Astrocyte (in vitro differentiated cells and primary cell): ENCODE measurements around the gene RNF144A. TPM values are rescaled to one million over a fixed set of nuclear protein-coding genes. Genes with fewer than 3 reads are reported as not detected.

Experiments used
- DNase-seq: peaks from one replicate; pipeline ENCODE4 v3.0.0-alpha.2; 2010; ENCODE audit warnings: low read depth
- FAIRE-seq: peaks from 2 replicates; lab custom pipeline; 2011; peaks lifted over from hg19 to GRCh38; lab: Jason Lieb, UNC
- H2AFZ ChIP-seq: 2 replicates; pipeline ENCODE4 v1.6.0; 2012; ENCODE audit warnings: low read depth, low read length, inconsistent platforms
- H3K27ac ChIP-seq: 2 replicates; pipeline ENCODE4 v1.5.1; 2011; ENCODE audit warnings: low read depth, low read length, inconsistent platforms
- H3K27me3 ChIP-seq: 2 replicates; pipeline ENCODE4 v1.6.0; 2011; ENCODE audit warnings: low read length, inconsistent platforms; ENCODE audit not compliant: insufficient read depth
- H3K36me3 ChIP-seq: 2 replicates; pipeline ENCODE4 v1.5.1; 2011; ENCODE audit warnings: low read length, inconsistent platforms; ENCODE audit not compliant: insufficient read depth
- H3K4me1 ChIP-seq: 2 replicates; pipeline ENCODE4 v1.5.1; 2011; ENCODE audit warnings: low read length, inconsistent platforms; ENCODE audit not compliant: insufficient read depth
- H3K4me2 ChIP-seq: 2 replicates; pipeline ENCODE4 v1.6.0; 2012; ENCODE audit warnings: low read length, inconsistent platforms
- H3K4me3 ChIP-seq: 2 replicates; pipeline ENCODE4 v1.5.1; 2011; ENCODE audit warnings: low read depth, mild to moderate bottlenecking, low read length, inconsistent platforms; ENCODE audit not compliant: insufficient read depth
- H3K79me2 ChIP-seq: 2 replicates; pipeline ENCODE4 v1.6.0; 2012; ENCODE audit warnings: mild to moderate bottlenecking, low read length, inconsistent platforms; ENCODE audit not compliant: insufficient read depth
- H3K9ac ChIP-seq: 2 replicates; pipeline ENCODE4 v1.6.0; 2012; ENCODE audit warnings: mild to moderate bottlenecking, low read length, inconsistent platforms
- H3K9me3 ChIP-seq: 2 replicates; pipeline ENCODE4 v1.5.1; 2012; ENCODE audit warnings: low read depth, mild to moderate bottlenecking, low read length, inconsistent platforms; ENCODE audit not compliant: insufficient read depth
- H4K20me1 ChIP-seq: 2 replicates; pipeline ENCODE4 v1.6.0; 2012; ENCODE audit warnings: low read length, inconsistent platforms; ENCODE audit not compliant: insufficient read depth
- H3K27ac Mint-ChIP-seq: one replicate; pipeline ENCODE4 v1.8.0; 2021; ENCODE audit warnings: mild to moderate bottlenecking, mixed read lengths; ENCODE audit not compliant: unreplicated experiment
- H3K27me3 Mint-ChIP-seq: one replicate; pipeline ENCODE4 v1.8.0; 2021; ENCODE audit warnings: low read depth, mixed read lengths; ENCODE audit not compliant: unreplicated experiment
- H3K36me3 Mint-ChIP-seq: one replicate; pipeline ENCODE4 v1.8.0; 2021; ENCODE audit warnings: low read depth, mixed read lengths; ENCODE audit not compliant: unreplicated experiment
- H3K4me1 Mint-ChIP-seq: one replicate; pipeline ENCODE4 v1.8.0; 2021; ENCODE audit warnings: low read depth, mixed read lengths; ENCODE audit not compliant: unreplicated experiment
- H3K4me3 Mint-ChIP-seq: one replicate; pipeline ENCODE4 v1.8.0; 2021; ENCODE audit warnings: mild to moderate bottlenecking, moderate library complexity, mixed read lengths; ENCODE audit not compliant: unreplicated experiment
- H3K9me3 Mint-ChIP-seq: one replicate; pipeline ENCODE4 v1.8.0; 2021; ENCODE audit warnings: mild to moderate bottlenecking, mixed read lengths; ENCODE audit not compliant: unreplicated experiment
- EZH2 ChIP-seq: IDR thresholded peaks from 2 replicates; pipeline ENCODE4 v1.6.1; 2012; ENCODE audit warnings: mild to moderate bottlenecking, low read length, inconsistent platforms; ENCODE audit not compliant: insufficient read depth
- total RNA-seq: library from RNA; stranded (reverse); gene quantifications from 2 replicates; pipeline ENCODE4 v1.2.1, GENCODE V29; 2021
- TF ChIP-seq, protein P1 (sequence below): IDR thresholded peaks from 2 replicates; pipeline ENCODE4 v1.5.1; 2011; ENCODE audit warnings: low read depth, mild to moderate bottlenecking, inconsistent platforms, low read length, moderate library complexity; ENCODE audit not compliant: insufficient read depth

The RNF144A gene
- total RNA-seq, 1 donor from 2014 or later: 4.9 TPM

GRCh38 chr2:7030810-7031209, 113.6 kb downstream of the RNF144A start:
- Histone ChIP-seq H3K9ac (no peak overlapping the region), H4K20me1 (no peaks in the 10 kb centered on the region), H3K4me3 (no peak overlapping the region), H2AFZ (no peak overlapping the region), H3K4me1 (no peaks in the 10 kb centered on the region), H3K9me3 (no peaks in the 10 kb centered on the region), H3K79me2 (no peaks in the 10 kb centered on the region), H3K4me2 (no peak overlapping the region), H3K36me3 (no peaks in the 10 kb centered on the region), H3K27me3 (no peaks in the 10 kb centered on the region), H3K27ac (no peak overlapping the region)
- Mint-ChIP-seq H3K4me3 (no peak overlapping the region), H3K27ac (no peak overlapping the region), H3K36me3 (peaks cover 11% of the 10 kb centered on the region), H3K9me3 (no peaks in the 10 kb centered on the region), H3K4me1 (peaks cover 2% of the 10 kb centered on the region), H3K27me3 (peaks cover 3% of the 10 kb centered on the region)
- no peak for FAIRE-seq
- TF ChIP-seq EZH2: no peak
- TF ChIP-seq, protein P1, sequence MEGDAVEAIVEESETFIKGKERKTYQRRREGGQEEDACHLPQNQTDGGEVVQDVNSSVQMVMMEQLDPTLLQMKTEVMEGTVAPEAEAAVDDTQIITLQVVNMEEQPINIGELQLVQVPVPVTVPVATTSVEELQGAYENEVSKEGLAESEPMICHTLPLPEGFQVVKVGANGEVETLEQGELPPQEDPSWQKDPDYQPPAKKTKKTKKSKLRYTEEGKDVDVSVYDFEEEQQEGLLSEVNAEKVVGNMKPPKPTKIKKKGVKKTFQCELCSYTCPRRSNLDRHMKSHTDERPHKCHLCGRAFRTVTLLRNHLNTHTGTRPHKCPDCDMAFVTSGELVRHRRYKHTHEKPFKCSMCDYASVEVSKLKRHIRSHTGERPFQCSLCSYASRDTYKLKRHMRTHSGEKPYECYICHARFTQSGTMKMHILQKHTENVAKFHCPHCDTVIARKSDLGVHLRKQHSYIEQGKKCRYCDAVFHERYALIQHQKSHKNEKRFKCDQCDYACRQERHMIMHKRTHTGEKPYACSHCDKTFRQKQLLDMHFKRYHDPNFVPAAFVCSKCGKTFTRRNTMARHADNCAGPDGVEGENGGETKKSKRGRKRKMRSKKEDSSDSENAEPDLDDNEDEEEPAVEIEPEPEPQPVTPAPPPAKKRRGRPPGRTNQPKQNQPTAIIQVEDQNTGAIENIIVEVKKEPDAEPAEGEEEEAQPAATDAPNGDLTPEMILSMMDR: no peak
- no peak for DNase-seq

DNA sequence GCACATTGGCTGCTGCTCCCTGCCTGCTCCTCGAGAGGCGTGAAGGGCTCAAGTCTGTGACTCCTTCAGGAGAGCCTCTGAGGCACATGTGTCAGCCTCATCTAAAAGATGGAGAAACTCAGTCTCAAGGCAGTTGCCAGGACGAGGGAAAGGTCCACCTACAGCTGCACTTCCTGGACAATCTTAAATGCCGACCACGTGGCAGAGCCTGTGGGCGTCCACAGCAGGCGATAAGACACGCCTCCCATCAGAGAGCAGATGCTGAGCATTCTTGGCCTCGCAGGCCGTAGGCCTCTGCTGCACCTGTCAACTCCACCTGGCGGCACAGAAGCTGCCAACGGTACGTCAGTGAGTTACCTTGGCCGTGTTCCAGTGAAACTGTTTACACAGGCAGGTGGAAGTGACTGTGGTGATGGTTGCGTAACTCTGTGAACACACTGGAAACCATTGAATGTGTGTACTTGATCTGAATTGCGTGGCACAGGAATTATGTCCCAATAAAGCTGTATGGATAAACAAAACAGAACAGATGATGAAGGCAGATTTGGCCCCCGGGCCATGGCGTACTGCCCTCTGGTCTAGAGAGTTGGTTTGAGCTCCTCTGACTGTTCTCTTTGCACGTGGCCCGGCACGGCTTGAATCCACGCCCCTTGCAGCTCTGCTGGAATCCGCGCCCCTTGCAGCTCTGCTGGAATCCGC, 114.5 kb downstream of the RNF144A start:
- DNase-seq: no peak
- Histone ChIP-seq H2AFZ (no peak overlapping the region), H3K27me3 (no peaks in the 10 kb centered on the region), H3K9me3 (no peaks in the 10 kb centered on the region), H3K27ac (no peak overlapping the region), H3K4me3 (no peak overlapping the region), H3K4me2 (no peak overlapping the region), H4K20me1 (no peaks in the 10 kb centered on the region), H3K36me3 (no peaks in the 10 kb centered on the region), H3K79me2 (no peaks in the 10 kb centered on the region), H3K4me1 (no peaks in the 10 kb centered on the region), H3K9ac (no peak overlapping the region)
- Mint-ChIP-seq H3K4me3 (no peak overlapping the region), H3K27ac (no peak overlapping the region), H3K9me3 (no peaks in the 10 kb centered on the region), H3K36me3 (peaks cover 11% of the 10 kb centered on the region), H3K4me1 (peaks cover 2% of the 10 kb centered on the region), H3K27me3 (peaks cover 3% of the 10 kb centered on the region)
- FAIRE-seq: no peak
- TF ChIP-seq, protein P1: no peak
- TF ChIP-seq EZH2: no peak

GRCh38 chr2:7032371-7032770, 115.2 kb downstream of the RNF144A start:
- Histone ChIP-seq H3K9ac (no peak overlapping the region), H3K79me2 (no peaks in the 10 kb centered on the region), H3K9me3 (no peaks in the 10 kb centered on the region), H3K4me1 (no peaks in the 10 kb centered on the region), H3K27ac (no peak overlapping the region), H3K4me2 (no peak overlapping the region), H3K36me3 (no peaks in the 10 kb centered on the region), H2AFZ (no peak overlapping the region), H3K27me3 (no peaks in the 10 kb centered on the region), H3K4me3 (no peak overlapping the region), H4K20me1 (no peaks in the 10 kb centered on the region)
- Mint-ChIP-seq H3K36me3 (peaks cover 11% of the 10 kb centered on the region), H3K27me3 (peaks cover 3% of the 10 kb centered on the region), H3K27ac (no peak overlapping the region), H3K4me1 (peaks cover 2% of the 10 kb centered on the region), H3K4me3 (no peak overlapping the region), H3K9me3 (no peaks in the 10 kb centered on the region)
- TF ChIP-seq, protein P1: no peak
- no peak for TF ChIP-seq EZH2
- FAIRE-seq (no peak), DNase-seq (no peak)
